GM12878 (cell line): ENCODE measurements around the gene OAF. TPM values are rescaled to one million over a fixed set of nuclear protein-coding genes. Genes with fewer than 3 reads are reported as not detected.

Experiments used
- ESRRA ChIP-seq: IDR thresholded peaks from 2 replicates; pipeline ENCODE4 v1.6.1; 2012; ENCODE audit warnings: mild to moderate bottlenecking, low read length, improper control_type of control experiment
- ETV6 ChIP-seq, 2 experiments: fragments of 450-650 bp in 1 of 2; IDR thresholded peaks in 1 of 2; conservative IDR thresholded peaks in 1 of 2; 2 replicates each; pipeline ENCODE4 v1.6.1; 2014; ENCODE audit warnings: antibody characterized with exemption in 1 of 2, borderline replicate concordance in 1 of 2, low read depth in 1 of 2, mild to moderate bottlenecking in 1 of 2, moderate library complexity in 1 of 2
- HDAC2 ChIP-seq: fragments of 200-600 bp; sonication (generic); IDR thresholded peaks from 2 replicates; pipeline ENCODE4 v1.6.1; 2017
- IRF4 ChIP-seq: IDR thresholded peaks from 2 replicates; pipeline ENCODE4 v1.6.1; 2011; ENCODE audit warnings: low read depth, low read length
- MEF2A ChIP-seq: IDR thresholded peaks from 2 replicates; pipeline ENCODE4 v1.6.1; 2011; ENCODE audit warnings: low read depth, mild to moderate bottlenecking, low read length, moderate library complexity; ENCODE audit not compliant: insufficient read depth
- MXI1 ChIP-seq: fragments of 150-350 bp; IDR thresholded peaks from 2 replicates; pipeline ENCODE4 v1.6.1; 2011; ENCODE audit warnings: low read depth, mild to moderate bottlenecking, inconsistent platforms, low read length, improper control_type of control experiment
- MYB ChIP-seq: fragments of 150-350 bp; IDR thresholded peaks from 2 replicates; pipeline ENCODE4 v1.6.1; 2014; ENCODE audit warnings: mild to moderate bottlenecking, low read depth, low read length, borderline replicate concordance
- NFYA ChIP-seq: IDR thresholded peaks from 2 replicates; pipeline ENCODE4 v1.6.1; 2011; ENCODE audit warnings: low read depth, mild to moderate bottlenecking, low read length, improper control_type of control experiment, borderline replicate concordance
- NFYB ChIP-seq: IDR thresholded peaks from 2 replicates; pipeline ENCODE4 v1.6.1; 2011; ENCODE audit warnings: low read depth, mild to moderate bottlenecking, low read length, improper control_type of control experiment, moderate library complexity; ENCODE audit not compliant: insufficient read depth
- NKRF ChIP-seq: fragments of 450-650 bp; conservative IDR thresholded peaks from 2 replicates; pipeline ENCODE4 v1.6.1; 2017; ENCODE audit warnings: mild to moderate bottlenecking, moderate library complexity
- NR2F1 ChIP-seq: fragments of 450-650 bp; conservative IDR thresholded peaks from 2 replicates; pipeline ENCODE4 v1.6.1; 2017; ENCODE audit warnings: mild to moderate bottlenecking
- NRF1 ChIP-seq: conservative IDR thresholded peaks from 2 replicates; pipeline ENCODE4 v1.6.1; 2011; ENCODE audit warnings: mild to moderate bottlenecking, low read depth, low read length, improper control_type of control experiment
- PBX3 ChIP-seq: IDR thresholded peaks from 2 replicates; pipeline ENCODE4 v1.6.1; 2011; ENCODE audit warnings: mild to moderate bottlenecking, low read depth, low read length, moderate library complexity; ENCODE audit not compliant: insufficient replicate concordance
- RAD51 ChIP-seq: fragments of 450-650 bp; IDR thresholded peaks from 2 replicates; pipeline ENCODE4 v1.6.1; 2016; ENCODE audit warnings: moderate library complexity, mild to moderate bottlenecking, inconsistent platforms
- SMC3 ChIP-seq: IDR thresholded peaks from 2 replicates; pipeline ENCODE4 v1.6.1; 2011; ENCODE audit warnings: low read length, improper control_type of control experiment, borderline replicate concordance
- SREBF2 ChIP-seq: IDR thresholded peaks from 2 replicates; pipeline ENCODE4 v1.6.1; 2012; ENCODE audit warnings: mild to moderate bottlenecking, low read length
- TAF1 ChIP-seq: IDR thresholded peaks from 2 replicates; pipeline ENCODE4 v1.6.1; 2011; ENCODE audit warnings: mild to moderate bottlenecking, low read depth, low read length, borderline replicate concordance
- ZBED1 ChIP-seq: IDR thresholded peaks from 2 replicates; pipeline ENCODE4 v1.6.1; 2016; ENCODE audit warnings: borderline replicate concordance
- ZBTB40 ChIP-seq: fragments of 450-650 bp; IDR thresholded peaks from 2 replicates; pipeline ENCODE4 v1.6.1; 2016; ENCODE audit warnings: mild to moderate bottlenecking, moderate library complexity, borderline replicate concordance
- ZSCAN29 ChIP-seq: fragments of 450-650 bp; IDR thresholded peaks from 2 replicates; pipeline ENCODE4 v1.6.1; 2017; ENCODE audit warnings: mild to moderate bottlenecking, moderate library complexity
- polyA plus RNA-seq, 11 experiments: library from polyadenylated mRNA; depleted of rRNA in 4 of 11; unstranded in 6 of 11; stranded (reverse) in 5 of 11; fragments of >200 nt; fragmentation: Nextera tagmentation in 4 of 11; fragmentation: Illumina TruSeq in 1 of 11; extraction: Ambion mirVana in 4 of 11; extraction: Trizol in 1 of 11; gene quantifications; 1 replicate in 1 of 11; 2 replicates in 10 of 11; pipeline versions ENCODE4 v1.2.1 to v1.2.3, GENCODE V29; 2011 to 2016; ENCODE audit warnings: inconsistent platforms in 2 of 11, missing spikeins in 2 of 11, low read depth in 1 of 11
- total RNA-seq, 4 experiments: library from RNA; depleted of rRNA in 3 of 4; stranded (reverse); fragments of >200 nt in 3 of 4; fragmentation: Illumina TruSeq in 1 of 4; extraction: Trizol in 1 of 4; gene quantifications; 2 replicates each; pipeline versions ENCODE4 v1.2.1 to v1.2.3, GENCODE V29; 2013 to 2021
- TF ChIP-seq, protein P1 (sequence below): fragments of 450-650 bp; IDR thresholded peaks from 2 replicates; pipeline ENCODE4 v1.6.1; 2017; ENCODE audit warnings: mild to moderate bottlenecking

OAF gene
- total and polyA plus RNA-seq, 10 of the 15 experiments (the other 5 are each of a cell fraction or from before 2014, with no cell fraction given): 0.10 to 4.7 (median 1.1) TPM

DNA sequence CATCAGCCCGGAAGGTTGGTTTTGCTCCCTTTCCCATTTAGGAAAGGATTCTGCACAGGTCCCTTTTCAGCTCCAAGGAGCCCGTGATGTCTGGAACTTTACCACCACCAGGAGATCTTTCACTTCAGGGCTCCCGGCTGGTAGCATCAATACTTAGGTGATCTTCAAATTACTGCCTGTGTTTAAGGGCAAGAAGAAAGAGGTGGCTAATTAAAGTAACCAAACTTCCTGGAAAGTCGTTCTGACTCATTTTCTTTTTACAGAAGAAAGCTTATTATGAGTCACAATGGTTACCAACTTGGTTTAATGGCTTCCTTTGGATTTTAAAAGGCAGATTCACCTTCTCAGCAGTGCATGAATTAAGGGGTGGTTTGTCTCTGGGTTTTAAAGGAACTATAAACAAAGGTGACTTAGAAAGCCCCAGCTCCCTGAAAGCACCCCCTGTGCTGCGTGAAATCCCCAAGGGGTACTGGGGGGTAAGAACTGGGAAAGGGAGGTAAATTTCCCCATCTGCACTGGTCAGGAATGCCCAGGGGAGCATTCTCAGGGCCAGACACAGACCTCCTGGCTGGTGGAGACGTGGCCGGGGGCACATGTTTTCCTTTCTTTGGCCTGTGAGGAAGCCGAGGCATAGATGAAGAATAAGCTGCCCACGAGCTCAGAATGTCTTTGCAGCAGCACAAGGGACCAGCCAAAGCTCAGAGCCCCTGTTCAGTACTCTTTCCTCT is 37.9 kb downstream of the OAF start (continued):
- TF ChIP-seq ZBTB40: no peak
- TF ChIP-seq SMC3: no peak
- TF ChIP-seq RAD51: 0 out of 2 replicates have a peak, but pooled peaks have one; percentile 26
- no peak for TF ChIP-seq SREBF2
- TF ChIP-seq TAF1: no peak
- no peak for TF ChIP-seq ESRRA
- TF ChIP-seq, protein P1, sequence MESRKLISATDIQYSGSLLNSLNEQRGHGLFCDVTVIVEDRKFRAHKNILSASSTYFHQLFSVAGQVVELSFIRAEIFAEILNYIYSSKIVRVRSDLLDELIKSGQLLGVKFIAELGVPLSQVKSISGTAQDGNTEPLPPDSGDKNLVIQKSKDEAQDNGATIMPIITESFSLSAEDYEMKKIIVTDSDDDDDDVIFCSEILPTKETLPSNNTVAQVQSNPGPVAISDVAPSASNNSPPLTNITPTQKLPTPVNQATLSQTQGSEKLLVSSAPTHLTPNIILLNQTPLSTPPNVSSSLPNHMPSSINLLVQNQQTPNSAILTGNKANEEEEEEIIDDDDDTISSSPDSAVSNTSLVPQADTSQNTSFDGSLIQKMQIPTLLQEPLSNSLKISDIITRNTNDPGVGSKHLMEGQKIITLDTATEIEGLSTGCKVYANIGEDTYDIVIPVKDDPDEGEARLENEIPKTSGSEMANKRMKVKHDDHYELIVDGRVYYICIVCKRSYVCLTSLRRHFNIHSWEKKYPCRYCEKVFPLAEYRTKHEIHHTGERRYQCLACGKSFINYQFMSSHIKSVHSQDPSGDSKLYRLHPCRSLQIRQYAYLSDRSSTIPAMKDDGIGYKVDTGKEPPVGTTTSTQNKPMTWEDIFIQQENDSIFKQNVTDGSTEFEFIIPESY: no peak
- peak; percentile 96 for TF ChIP-seq MEF2A
- TF ChIP-seq MYB: peak; percentile 58; the same call in 1 of the 2 replicates
- no peak for TF ChIP-seq MXI1
- no peak for TF ChIP-seq NFYB
- TF ChIP-seq PBX3: no peak
- no peak for TF ChIP-seq ZSCAN29
- TF ChIP-seq NFYA: no peak
- TF ChIP-seq NR2F1: peak; percentile 76
- TF ChIP-seq NRF1: no peak
- TF ChIP-seq NKRF: peak; percentile 15; the same call in 1 of the 2 replicates
- peak in 1 of 2 experiments; percentile 73; a peak in 1 of 4 replicates for TF ChIP-seq ETV6 (conservative IDR thresholded peaks at IDR 0.05 in 1 of 2, IDR thresholded peaks at IDR 0.05 in 1 of 2; ENCODE audit: borderline replicate concordance in 1 of 2, low read depth in 1 of 2)
- TF ChIP-seq ZBED1: no peak
- TF ChIP-seq HDAC2: no peak
- TF ChIP-seq IRF4: peak; percentile 86
